Fibroblast of skin of left quadriceps (primary cell): ENCODE measurements around the gene DDTL.
"Not testable (repeated sequence)": the region's sequence is repeated elsewhere in the genome, so short reads cannot be mapped to it uniquely, and the experiment has no call there.

Experiments used
- DNase-seq, 2 experiments: peaks; one replicate each; pipeline ENCODE4 v3.0.0-alpha.2; 2013; ENCODE audit warnings: low read depth in 2 of 2

DDTL gene

DNA sequence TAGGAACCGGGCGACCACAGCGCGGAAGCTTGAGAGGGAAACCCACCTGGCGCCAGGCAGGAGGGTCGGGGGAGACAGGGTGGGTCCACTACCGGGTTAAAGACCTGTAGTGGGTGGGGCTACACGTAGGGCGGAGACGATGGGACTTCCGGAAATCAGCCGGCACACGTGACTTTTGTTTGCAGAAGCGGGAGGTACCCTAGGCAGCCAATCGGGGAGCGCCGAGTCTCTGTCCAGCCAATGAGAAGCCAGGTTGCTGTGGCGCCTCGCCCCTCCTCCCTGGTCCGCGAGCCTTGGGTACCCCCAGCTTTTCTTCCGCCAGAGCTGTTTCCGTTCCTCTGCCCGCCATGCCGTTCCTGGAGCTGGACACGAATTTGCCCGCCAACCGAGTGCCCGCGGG is at the start of gene DDTL:
Gene DDTL, plus strand, starts transcription at position 321 of the 400 bp plus-strand sequence. Its CDS starts 27 bp downstream, at position 348.
- not testable (repeated sequence) for DNase-seq

DNA sequence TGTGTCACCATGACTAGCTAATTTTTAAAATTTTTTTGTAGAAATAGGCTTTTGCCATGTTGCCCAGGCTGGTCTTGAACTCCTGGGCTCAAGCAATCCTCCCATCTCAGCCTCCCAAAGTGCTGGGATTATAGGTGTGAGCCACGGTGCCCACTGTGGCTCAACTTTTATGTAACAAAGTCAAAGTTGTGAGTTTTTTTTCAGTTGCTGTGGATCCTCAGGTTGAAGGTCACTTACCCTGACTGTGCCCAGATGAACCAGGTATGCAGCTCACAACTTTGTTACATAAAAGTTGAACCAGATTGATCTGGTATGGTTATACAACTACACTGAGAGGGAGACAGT is 46.4 kb upstream of the DDTL start:
- not testable (repeated sequence) for DNase-seq

DNA sequence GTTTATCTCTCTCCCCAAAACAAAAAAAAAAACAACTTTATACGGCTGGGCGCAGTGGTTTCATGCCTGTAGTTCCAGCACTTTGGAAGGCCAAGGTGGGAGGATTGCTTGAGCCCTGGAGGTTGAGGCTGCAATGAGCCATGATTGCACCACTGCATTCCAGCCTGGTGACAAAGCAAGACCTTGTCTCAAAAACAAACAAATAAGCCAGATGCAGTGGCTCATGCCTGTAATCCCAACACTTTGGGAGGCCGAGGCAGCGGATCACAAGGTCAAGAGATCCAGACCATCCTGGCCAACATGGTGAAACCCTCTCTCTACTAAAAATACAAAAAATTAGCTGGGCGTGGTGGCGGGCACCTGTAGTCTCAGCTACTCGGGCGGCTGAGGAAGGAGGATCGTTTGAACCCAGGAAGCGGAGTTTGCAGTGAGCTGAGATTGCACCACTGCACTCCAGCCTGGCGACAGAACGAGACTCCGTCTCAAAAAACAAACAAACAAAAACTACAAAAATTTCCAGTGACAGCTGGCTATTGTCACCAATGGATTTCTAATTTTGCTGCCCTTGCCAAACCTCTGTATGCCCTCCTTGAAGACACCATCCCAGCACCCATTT is 45.0 kb upstream of the DDTL start:
- DNase-seq, result not testable (repeated sequence)

DNA sequence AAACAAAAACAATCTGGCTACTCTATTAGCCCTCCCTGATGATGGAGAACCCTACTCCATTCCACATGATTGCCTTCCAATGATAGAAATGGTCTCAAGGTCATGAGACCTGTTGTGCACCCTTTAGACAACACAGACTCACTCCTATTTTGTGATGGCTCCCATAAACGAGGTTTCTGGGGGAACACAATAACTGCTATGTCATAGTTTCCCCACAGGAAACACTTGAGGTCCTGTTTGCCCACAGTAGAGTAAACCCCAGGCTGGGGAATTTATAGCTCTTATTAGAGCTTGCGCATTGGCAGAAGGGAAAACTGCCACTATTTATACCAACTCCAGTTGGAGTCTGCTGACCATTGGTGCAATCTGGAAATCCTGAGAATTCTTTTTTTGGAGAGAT is 43.8 kb upstream of the DDTL start:
- DNase-seq, result no peak

DNA sequence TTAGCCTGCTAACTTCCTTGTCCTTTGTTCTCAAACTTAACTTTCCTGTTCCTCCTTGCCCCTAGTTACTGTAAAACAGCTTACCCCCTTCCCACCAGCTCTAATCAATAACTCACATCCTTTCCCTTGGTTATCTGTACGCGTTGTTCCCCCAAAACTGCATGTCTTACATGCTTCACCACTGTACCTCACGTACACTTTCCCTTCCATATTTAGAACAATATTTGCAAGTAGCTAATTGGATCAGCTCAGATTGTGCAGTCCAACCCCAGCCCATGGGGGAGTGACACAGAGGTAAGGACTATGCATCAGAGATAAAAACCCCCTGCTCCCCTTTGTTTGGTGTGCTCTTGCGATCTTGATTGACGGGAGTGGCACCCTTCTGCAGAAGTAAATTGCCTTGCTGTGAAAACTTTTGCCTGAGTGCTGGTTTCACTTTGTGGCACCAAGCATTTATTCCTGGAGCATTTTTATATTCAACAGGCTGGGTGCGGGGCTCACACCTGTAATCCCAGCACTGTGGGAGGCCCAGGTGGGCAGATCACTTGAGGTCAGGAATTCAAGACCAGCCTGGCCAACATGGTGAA is 41.6 kb upstream of the DDTL start:
- no peak for DNase-seq

DNA sequence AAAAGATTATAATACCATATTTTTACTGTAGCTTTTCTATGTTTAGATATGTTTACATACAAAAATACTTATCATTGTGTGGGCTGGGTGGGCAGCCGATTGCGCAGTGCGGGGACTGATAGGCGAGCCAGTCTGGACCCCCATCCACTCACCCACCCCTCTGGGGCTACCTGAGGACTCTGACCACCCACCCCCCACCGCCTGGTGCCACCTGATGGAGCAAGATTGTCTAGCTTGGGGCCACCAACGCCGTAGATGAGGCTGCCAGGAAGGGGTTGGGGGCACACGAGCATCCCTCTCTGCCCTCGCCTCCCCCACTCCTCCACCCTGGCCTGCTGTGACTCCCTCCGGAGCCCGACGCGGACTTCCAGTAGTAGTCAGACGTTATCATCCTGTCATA is 40.1 kb upstream of the DDTL start:
- DNase-seq, result no peak

DNA sequence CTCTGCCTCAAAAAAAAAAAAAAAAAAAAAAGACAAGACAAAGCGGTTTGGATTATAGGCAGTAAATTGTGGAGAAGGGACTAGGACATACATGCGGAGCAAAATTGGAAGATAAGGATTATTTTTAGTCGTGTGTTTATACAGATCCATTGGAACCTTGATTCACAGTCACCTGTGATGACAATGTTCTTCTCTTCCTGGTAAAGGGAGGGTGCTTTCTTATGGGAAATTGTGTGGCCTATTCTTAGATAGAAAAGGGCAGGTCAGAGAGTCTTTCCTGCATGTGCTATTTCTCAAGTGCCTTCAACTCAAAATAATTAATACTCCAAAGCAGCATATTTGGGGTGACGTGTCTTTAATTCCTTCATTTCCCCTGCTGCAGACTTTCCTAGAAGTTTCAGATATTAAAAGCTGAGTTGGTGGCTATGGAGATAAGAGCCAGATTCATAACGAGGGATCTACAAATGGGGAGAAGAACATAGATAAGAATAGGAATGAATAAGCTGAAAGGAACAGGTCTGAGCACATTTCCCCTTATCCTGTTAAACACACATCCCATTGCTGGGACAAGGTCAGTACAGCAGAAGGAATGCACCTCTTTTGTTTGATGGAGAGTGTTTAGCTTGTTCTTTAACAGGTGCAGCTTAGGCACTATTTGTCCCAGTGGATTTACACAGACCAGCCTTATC is 28.2 kb upstream of the DDTL start:
- DNase-seq, result no peak

DNA sequence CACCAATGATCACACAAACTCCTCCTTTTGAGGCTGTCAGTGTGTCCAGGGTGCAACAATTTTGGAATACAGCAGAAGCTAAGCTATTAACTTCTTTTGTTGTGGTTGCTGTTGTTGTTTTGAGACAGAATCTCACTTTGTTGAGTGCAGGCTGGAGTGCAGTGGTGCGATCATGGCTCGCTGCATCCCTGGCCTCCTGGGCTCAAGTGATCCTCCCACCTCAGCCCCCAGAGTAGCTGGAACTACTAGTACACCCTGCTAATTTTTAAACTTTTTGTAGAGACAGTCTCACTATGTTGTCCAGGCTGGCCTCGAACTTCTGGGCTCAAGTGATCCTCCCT is 27.7 kb upstream of the DDTL start:
- DNase-seq, result no peak

DNA sequence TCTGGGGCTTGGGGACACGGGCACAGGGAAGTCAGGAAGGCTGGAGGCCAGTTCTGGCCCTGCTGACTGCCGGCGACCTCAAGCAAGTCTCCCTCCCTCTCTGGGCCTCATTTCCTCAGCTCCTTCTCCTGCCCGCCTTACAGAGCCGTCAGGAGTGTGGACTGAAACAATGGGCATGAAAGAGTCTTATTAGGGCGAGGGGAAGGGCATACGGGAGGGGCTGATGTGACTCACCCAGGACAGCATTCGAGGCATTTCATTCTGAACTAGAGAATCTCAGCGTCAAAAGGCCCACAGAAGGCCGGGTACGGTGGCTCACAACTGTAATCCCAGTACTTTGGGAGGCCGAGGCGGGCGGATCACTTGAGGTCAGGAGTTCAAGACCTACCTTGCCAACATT is 26.5 kb upstream of the DDTL start:
- not testable (repeated sequence) for DNase-seq

DNA sequence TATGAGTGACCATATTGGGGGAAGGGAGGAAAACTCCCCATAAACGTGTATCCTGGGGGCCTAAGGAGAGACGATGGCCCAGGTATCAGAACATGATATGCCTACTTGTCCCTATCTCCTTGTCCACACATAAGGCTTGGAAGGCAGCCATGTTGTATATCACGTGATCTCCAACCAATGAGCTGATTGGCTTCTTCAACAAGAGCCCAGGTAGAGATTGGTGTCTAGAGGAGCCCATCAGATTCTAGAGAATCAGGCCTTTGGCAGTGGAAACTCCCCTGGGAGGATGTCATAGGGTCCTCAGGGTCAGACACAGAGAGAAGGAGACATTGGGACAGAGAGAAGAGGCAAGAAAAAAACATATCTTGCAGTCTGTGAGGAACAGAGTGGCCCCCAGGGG is 19.3 kb upstream of the DDTL start:
- DNase-seq, result not testable (repeated sequence)

DNA sequence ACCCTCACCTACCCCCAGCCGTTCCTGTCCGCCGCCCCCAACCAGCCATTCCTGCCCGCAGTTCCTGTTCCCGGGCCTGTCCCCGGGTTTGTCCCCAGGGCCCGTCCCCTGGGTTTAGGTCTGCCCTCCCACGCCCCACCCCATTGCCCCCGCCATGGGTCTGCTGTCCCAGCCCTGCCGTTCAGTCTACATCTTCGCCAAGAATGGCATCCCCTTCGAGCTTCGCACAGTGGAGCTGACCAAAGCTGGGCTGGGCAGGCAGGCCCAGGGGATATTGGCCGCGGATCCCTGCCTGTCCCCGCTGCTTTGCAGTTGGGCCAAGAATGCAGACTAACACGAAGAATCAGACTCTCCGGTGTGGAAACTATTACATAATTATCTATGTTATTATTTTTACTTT is 16.9 kb upstream of the DDTL start:
- DNase-seq, result not testable (repeated sequence)

DNA sequence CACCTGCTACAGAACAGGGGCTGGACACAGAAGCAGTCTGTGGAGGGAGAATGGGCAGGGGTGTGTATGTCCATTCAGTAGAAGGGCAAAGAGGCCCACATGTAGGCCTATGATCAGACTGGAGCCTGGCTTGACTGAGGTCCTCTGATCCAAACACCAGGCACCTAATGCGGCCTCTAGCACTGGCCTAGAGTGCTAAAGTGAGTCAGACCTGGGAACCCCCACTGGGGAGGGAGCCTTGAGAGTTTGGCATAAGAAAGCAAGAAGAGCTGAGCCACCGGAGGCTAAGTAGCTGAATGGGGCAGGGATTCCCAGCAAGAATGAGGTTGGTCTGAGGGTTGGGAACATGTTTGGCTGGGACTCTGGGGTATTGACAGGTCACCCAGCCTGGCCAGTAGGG is 15.3 kb upstream of the DDTL start:
- DNase-seq, result not testable (repeated sequence)

DNA sequence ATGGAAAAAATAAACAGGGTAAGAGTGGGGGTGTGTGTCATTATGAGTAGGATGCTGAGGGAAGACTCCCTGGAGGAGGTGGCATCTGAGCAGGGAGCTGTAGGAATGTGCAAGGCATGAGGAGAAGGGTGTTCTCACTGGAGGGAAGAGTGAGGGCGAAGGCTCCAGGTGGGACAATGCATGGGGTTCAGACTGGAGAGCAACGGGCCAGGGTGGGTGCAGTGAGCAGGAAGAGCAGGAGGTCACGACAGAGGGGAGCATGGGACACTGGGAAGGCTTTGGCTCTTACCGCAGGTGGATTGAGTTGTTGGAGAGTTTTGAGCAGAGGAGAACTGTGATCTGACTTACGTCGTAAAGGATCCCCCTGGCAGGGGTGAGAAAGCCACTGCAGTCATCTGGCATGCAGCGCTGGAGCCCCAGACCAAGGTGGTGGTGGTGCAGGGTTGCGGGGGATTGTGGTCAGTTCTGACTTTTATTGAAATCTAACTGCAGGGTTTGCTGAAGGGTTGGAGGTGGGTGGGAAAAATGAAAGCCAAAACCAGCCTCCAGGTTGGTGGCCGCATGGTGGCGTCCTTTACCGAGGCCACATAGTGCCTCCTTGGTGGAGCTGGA is 13.8 kb upstream of the DDTL start:
- not testable (repeated sequence) for DNase-seq

DNA sequence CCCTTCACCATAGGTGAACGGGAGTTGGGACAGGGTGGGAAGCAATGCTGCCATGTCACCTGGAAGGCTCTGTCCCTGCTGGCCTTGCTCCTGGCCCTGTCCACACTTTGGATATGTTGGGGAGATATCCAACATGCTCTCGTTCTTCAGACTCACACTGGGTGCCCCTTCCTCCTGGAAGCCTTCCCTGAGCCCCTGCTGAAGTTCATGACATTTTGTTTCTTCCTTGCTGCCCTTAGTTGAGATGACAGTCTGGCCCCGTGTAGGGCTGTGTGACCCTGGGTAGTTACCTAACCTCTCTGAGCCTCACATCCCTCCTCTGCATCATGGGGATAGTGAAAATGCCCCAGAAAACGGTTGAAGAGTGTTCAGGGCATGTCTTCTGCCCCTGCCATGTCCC is 13.2 kb upstream of the DDTL start:
- not testable (repeated sequence) for DNase-seq

DNA sequence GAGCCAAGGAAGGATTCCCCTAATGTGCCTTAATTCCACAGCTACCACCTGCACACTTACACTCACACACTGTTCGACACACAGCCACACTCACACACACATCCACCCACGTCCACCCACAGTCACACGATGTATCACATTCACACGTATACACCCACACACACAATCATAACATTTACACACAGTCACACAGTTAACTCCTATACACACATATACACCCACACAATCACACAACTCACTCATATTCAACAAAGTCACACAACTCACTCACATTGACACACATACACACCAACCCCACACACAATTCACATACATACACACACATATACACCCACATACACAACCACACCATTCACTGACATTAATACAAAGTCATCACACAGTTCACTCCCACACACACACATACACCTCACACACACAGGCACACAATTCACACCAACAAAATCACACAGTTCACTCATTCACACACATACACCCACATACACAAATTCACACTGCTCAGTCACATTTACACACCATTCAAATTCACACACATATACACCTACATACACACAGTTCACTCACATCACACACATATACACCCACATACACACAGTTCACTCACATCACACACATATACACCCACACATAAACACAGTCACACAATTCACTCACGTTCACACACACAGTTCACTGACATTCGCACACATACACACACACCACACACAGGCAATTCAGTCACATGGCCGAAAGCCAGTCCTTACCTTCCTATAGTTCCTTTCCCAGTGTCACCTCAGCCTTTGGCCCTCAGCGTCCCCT is 12.3 kb upstream of the DDTL start:
- not testable (repeated sequence) for DNase-seq

DNA sequence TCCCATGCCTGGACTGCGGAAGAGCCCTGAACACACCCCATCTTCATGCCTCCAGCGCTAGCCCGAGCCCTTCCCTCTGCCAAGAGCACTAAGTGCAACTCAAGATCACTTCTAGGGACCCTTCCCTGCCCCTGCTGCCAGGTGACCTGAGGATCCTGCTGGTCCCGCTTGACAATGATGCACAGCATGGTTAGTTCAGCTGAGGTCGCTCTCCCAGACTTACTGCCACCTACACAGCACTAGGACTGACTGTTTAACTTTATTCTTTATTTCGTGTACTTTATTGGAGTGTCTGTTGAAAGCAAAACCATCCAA is 11.7 kb upstream of the DDTL start:
- DNase-seq, result not testable (repeated sequence)

DNA sequence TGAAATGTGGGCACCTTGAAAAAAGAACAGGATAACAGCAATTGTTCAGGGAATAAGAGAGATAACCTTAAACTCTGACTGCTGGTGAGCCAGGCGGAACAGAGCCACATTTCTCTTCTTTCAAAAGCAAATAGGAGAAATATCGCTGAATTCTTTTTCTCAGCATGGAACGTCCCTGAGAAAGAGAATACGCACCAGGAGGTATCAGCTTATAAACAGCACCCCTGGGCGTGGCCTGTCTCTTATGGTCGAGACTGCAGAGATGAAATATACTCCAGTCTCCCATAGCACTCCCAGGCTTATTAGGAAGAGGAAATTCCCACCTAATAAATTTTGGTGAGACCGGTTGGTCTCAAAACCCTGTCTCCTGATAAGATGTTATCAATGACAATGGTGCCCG is 10.8 kb upstream of the DDTL start:
- not testable (repeated sequence) for DNase-seq

DNA sequence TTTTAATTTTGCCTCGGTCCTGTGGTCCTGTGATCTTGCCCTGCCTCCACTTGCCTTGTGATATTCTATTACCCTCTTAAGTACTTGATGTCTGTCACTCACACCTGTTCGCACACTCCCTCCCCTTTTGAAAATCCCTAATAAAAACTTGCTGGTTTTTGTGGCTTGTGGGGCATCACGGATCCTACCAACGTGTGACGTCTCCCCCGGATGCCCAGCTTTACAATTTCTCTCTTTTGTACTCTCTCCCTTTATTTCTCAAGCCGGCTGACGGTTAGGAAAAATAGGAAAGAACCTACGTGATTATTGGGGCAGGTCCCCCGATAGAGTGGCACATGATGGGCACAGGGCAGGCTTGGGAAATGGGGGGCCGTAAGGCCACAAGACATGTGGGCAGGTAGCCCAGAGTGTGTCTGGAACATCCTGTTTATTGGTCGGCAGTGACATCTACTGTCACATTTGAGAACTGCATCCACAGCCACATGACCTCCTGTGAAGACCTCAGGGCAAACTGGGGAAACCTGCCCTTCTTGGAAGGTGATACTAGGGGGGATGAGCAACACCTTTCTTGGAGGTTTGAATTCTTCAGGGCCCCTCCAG is 10.3 kb upstream of the DDTL start:
- DNase-seq, result peak; percentile 9 to 20

DNA sequence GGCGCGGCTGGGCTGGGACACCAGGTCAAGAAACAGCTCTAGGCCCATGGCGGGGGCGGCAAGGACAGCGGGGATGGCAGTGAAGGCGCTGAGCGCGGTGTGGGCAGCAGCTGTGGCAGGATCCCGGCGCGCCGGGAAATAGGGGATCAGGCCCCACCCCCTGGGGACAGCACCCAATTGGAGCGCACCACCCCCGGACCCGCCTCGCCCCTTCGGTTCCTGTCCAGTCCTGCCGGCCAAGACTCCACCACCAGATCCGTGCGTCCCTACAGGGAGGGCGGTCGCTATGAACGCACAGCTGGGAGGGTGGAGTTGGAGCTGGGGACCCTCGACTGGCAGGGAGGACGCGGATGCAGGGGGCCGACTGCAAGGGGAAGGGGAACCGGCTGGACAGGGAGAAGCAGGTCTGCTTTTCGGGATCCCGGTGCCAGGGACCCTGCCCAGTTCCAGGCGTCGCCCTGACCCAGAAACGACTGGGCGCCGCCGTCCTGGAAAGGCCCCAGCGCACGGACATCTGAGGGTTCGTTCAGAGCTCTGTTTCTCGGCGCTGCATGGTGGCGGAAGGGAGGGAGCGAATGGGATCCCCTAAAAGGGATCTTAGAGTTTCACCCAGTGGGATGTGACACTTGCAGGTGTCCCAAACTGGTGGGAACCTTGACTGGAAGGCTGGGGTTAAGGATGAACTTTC is 5.5 kb upstream of the DDTL start, which contains the start of gene GSTT2B:
Gene GSTT2B, minus strand, starts transcription at position 112 of the 688 bp plus-strand sequence. Its CDS starts 64 bp downstream, at position 48.
- not testable (repeated sequence) for DNase-seq

DNA sequence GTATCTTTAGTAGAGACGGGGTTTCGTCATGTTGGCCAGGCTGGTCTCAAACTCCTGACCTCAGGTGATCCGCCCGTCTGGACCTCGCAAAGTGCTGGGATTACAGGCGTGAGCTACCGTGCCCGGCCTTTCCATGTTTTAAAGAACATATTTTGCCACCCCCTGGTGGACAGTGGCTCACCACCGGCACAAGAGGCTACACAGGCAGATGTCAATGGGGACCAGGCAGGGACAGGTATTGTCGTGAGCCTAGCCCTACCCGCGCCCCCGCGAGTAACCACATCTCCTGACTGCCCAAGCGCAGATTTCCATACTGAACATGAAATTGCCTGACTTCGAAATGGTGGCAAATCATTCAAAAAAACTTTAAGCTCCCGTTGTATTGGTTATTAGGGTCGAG is 594 bp upstream of the DDTL start:
- DNase-seq, result not testable (repeated sequence)

DNA sequence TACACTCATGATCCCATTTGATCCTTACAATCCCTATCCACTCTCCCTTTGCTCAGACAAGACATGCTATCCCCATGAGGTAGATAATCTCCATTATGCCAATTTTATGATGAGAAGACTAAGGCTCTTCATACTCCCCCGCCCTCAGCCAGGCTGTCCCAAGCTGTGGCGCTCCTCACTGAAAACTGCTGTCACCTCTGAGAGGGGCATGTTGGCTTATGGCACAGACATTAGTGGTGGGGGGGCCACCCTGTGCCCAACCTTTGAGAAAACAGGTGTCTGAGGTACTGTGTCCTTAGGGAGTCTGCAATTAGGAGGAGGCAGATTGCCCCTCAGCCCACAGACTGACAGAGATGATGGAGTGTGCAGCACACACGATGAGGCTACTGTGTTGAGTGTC is 2.4 kb downstream of the DDTL start:
- no peak for DNase-seq
